Activated T-cell treated with anti-CD3 and anti-CD28 coated beads for 1 hour (primary cell): ENCODE data around the gene ATP5PF.
"Not testable (repeated sequence)": the region's sequence is repeated elsewhere in the genome, so short reads cannot be mapped to it uniquely, and the experiment has no call there.

Source experiments
- DNase-seq: peaks from one replicate; pipeline ENCODE4 v3.0.0-alpha.2; 2020; ENCODE audit warnings: low read depth

ATP5PF gene, protein sequence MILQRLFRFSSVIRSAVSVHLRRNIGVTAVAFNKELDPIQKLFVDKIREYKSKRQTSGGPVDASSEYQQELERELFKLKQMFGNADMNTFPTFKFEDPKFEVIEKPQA

DNA sequence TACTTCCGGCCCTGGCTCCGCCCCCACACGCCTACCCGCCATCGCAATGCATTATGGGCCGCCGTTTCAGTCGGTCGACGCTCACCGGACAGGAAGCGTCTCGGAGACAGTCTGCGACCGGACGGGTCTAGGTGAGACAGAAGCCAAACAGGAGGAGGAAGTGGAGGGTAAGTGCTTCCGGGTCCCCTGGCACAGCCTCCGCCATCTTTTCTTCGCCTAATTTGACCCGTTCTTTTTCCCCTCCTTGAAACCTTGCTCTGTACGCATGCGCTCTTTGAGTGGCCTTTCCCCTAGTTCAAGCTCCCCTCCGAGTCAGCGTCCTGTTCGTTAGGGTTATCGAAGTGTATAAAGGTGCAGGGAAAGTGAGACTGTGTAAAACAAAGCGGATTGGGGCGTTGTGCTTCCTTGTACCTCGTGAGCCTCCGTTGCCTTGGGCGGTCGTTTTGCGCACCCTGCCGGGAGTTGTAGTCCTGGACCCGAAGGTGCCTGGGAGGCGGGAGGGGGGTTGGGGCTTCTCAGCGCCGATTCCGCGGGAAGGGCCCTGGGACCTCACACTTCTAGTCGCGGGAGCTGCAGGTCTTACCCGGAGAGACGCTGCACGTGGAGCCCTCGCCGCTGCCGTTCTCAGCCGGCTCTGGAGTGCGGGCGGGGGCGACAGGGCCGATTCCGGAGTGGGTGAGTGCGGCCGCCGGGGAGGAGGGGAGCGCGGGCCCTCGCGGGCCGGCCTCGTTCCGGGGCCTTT lies at the start of gene ATP5PF, which contains the start of gene GABPA:
ATP5PF (minus strand) TSS at position 1 of the 742 bp plus-strand sequence. CDS start 5,110 bp downstream, outside the sequence.
GABPA (plus strand) TSS at position 69 of the 742 bp plus-strand sequence. CDS start 6,627 bp downstream, outside the sequence.
- peak; percentile 97 for DNase-seq

DNA sequence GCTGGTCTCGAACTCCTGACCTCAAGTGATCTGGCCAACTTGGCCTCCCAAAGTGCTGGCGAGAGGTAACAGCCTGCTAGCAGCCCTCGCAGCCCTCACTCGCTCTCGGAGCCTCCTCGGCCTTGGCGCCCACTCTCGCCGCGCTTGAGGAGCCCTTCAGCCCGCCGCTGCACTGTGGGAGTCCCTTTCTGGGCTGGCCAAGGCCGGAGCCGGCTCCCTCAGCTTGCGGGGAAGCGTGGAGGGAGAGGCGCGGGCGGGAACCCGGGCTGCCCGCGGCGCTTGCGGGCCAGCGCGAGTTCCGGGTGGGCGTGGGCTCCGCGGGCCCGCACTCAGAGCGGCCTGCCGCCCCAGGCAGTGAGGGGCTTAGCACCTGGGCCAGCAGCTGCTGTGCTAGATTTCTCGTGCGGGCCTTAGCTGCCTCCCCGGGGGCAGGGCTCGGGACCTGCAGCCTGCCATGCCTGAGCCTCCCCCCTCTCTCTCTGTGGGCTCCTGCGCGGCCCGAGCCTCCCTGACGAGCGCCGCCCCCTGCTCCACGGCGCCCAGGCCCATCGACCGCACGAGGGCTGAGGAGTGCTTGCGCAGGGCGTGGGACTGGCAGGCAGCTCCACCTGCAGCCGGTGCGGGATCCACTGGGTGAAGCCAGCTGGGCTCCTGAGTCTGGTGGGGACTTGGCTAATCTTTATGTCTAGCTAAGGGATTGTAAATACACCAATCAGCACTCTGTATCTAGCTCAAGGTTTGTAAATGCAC lies 43.6 kb upstream of the ATP5PF start:
- not testable (repeated sequence) for DNase-seq

DNA sequence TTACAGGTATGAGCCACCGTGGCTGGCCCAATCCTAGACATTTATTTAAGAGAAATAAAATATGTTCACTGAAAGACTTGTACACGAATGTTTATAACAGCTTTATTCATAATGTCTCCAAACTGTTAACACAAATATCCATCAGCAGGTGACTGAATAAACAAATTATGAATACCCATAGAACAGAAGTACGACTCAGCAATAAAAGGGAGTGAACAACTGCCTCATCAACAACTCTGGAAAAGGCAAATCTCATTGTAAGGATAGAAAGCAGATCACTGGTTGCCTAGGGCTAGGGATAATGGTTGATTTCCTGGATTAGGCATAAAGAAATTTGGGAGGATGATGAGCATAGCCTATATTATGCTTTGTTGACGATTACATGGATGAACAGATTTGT lies 41.7 kb upstream of the ATP5PF start:
- DNase-seq, result no peak

- no peak for DNase-seq
Measured at GRCh38 chr21:25772686-25773085, 38.0 kb upstream of the ATP5PF start.

GRCh38 chr21:25767921-25768320 lies 33.2 kb upstream of the ATP5PF start:
- DNase-seq, result no peak

- DNase-seq, result no peak
Measured at GRCh38 chr21:25764065-25764464, 29.4 kb upstream of the ATP5PF start.

- no peak for DNase-seq
Measured at GRCh38 chr21:25760677-25761076, 26.0 kb upstream of the ATP5PF start.

DNA sequence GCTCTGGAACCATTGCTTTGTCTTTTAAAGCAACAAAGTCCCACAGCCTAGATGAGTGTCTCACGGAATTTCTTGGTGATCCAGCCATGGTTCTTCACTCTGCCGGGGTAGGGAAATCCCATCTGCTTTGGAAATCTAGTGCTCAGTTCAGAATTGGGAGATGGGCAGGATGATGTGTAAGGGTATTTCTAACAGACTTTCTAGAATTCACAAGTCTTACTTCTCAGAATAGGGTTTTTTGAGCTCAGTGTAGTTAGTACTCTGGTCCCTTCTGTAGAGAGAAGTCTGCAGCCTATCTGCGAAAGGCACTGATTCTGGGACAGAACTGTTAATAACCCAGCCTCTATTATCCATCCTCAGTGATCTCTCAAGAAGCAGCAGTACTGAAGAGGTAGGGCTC lies 25.4 kb upstream of the ATP5PF start:
- no peak for DNase-seq

DNA sequence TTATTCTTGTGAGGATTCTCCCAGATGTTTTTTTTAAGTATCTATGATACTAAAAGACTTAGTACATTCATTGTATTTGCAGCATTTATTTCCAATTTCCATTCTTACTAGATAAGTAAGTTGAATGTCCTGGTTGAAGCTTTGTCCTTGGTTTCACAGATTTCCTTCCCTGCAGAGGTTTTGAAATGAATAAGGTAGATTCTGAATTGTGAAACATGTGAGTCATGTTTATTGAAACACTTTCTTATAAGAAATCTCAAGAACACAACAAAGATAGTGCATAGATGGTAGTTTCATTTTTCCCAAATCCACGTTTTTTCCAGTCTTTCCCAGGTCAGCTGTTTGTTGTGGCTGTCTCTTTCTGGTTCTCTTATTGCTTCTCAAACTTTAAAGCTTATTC lies 24.9 kb upstream of the ATP5PF start:
- DNase-seq, result no peak

DNA sequence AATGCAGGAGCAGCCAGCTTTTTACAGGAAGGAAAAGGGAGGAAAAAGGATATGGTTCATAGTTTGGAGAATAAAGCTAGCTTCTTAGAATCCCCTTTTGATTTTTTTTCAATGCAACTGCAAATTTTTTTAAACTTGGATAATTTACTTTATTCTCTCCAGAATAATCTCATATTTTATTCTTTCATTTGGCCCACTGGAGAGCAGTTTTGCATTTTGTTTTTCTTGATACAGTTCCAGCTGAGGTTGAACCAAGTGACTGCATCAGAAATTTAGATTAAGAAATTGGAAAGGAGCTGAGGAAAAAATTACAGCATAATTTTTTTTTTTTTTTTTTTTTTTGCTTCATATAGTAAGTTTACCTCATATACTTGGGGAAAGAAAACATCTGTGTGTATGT lies 22.8 kb upstream of the ATP5PF start:
- DNase-seq, result no peak

DNA sequence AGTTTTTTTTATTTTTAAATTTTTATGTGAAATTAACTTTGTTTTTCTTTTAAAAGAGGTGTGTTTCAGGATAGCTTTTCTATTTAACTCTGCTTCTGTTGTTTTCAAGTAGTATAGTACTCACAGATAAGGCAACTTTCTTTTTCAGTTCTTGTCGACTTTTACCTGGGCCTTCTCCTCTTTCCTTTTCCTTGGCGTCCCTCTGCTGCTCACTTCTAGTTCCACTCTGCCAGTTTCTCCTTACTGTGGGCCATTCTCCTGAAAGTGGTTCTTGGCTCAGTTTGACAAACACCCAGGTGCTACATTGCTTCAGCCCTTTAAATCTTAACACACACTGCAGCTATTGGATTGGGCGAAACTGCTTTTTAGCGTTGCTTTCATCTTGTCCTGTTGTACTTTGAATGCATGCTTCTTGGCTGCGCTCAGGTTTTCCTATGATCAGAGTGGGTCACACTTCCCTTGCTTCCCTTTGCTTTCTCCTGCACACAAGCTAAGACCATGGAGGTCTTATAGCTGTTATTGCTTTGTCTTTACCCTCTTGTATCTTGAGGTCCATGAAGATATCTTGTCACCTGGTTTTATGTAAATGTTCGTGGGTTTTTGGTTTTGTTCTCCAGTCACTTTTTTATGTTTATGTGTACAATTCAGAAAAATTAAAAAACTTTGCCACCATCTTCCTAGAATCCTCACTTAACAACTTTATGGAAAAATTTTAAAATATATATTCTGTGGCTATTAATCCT lies 21.7 kb upstream of the ATP5PF start:
- no peak for DNase-seq

GRCh38 chr21:25752416-25752815 lies 17.7 kb upstream of the ATP5PF start:
- DNase-seq, result no peak

DNA sequence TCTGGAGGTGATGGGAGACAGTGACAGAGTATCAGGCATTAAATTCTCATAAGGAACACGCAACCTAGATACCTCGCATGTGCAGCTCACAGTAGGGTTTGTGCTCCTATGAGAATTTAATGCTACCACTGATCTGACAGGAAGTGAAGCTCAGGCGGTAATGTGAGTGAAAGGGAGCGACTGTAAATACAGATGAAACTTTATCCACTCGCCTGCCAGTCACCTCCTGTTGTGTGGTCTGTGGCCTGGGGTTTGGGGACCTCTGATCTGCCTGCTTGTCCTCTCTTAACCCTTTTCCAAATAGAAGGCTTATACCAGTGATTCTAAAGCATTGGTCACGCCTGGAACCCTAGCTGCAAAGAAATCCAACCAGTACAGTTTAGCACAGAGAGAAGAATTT lies 15.4 kb upstream of the ATP5PF start:
- no peak for DNase-seq

GRCh38 chr21:25744854-25745253 lies 10.2 kb upstream of the ATP5PF start:
- no peak for DNase-seq

GRCh38 chr21:25742900-25743299 lies 8.2 kb upstream of the ATP5PF start:
- DNase-seq, result no peak

DNA sequence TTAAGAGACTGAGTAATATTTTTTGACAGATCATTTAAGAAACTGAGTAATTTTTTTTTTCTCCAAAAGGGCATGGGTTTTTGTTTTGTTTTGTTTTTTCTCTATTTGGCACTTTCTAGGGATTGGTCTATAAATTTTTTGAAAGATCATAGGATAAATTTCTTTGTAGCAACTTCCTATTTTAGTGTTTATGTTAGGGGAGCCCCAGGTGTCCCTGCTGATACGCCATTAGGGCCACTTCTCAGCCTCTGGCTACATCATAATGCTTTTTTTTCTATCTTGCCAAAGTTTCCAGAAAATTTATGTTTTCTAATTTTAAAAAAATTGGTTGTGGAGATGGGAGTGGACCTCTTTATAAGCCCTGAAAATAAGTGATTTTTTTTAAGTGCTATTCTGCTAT lies 2.7 kb upstream of the ATP5PF start:
- no peak for DNase-seq

- no peak for DNase-seq
Measured at GRCh38 chr21:25735646-25736597, 1.2 kb upstream of the ATP5PF start.

GRCh38 chr21:25734654-25734903 lies 125 bp downstream of the ATP5PF start:
- DNase-seq, result no peak

DNA sequence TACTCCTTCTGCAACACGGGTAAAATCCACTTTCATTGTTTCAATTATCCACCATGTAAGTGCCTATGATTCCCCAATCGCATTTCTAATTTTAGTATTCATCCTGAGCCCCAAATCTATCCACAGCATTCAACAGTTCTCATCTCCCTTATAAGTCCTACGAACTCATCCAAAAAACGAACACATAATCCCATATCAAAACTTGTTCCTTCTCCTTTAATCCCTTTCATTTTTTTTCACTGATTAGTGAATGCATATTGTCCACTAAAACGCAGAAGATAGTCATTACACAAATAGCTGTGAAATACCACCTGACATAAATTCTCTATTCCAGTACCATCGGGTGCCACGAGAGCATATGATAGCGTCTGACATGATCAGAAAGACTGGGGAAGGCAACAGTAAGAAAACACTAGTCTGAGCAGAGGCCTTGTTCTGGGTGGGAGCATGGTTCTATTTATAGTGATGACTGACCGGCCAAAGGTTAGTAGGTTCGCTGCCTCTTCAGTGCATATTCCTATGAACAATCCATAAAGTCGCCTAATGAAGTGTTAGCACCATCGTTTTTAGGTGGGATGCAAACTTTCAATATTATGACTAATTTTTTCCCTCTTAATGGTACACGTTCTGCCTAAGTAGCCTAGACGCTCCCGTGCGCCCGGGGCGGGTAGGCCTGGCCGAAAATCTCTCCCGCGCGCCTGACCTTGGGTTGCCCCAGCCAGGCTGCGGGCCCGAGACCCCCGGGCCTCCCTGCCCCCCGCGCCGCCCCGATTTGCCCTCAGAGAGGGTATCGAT lies 648 bp downstream of the ATP5PF start:
- DNase-seq, result peak; percentile 19

GRCh38 chr21:25732091-25732760 lies 2.5 kb downstream of the ATP5PF start:
- DNase-seq, result no peak
